ELF-1 (cell line): ENCODE results near the gene CDC6.

ENCODE experiments used
- DNase-seq: peaks from one replicate; pipeline ENCODE4 v3.0.0-alpha.2; 2016; ENCODE audit warnings: low read depth, low spot score

Gene CDC6

GRCh38 chr17:40323391-40324381, 36.0 kb downstream of the CDC6 start:
- DNase-seq, result no peak

DNA sequence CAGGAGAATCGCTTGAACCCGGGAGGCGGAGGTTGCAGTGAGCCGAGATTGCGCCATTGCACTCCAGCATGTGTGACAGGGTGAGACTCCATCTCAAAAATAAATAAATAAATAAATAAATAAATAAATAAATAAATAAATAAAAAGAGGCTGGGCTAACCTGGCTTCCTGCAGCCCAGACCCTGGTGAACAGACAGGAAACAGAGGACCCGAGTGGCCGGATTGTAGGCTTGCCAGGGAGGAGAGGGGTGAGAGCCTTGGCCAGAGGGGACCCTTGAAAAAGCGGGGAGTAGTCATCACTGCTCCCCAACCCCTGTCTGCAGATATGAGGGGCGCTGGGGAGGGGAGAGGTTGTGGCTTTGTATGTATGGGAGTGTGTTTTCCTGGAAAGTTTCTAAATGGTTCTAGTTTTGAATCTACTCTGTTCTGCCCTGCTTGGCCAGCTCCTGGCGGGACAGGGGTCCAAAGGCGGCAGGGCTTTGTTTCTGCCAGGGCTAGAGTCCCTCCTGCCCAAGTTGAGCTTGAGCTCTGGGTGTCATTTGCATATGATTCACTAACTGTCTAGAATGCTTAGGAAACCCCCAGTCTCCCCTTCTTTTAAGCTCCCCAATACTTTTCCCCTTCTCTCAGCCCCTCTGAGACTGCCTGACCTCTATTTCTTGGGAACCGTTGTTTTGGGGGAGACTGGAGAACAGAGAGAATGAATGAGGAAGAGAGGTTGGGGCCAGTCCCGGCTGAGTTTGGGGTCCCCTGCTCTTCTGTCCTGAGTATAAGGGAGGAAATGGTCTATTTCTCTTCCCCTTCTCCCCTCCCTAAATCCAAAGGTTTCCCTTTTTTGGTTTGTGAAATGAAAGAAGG, 37.7 kb downstream of the CDC6 start:
- DNase-seq, result no peak

DNA sequence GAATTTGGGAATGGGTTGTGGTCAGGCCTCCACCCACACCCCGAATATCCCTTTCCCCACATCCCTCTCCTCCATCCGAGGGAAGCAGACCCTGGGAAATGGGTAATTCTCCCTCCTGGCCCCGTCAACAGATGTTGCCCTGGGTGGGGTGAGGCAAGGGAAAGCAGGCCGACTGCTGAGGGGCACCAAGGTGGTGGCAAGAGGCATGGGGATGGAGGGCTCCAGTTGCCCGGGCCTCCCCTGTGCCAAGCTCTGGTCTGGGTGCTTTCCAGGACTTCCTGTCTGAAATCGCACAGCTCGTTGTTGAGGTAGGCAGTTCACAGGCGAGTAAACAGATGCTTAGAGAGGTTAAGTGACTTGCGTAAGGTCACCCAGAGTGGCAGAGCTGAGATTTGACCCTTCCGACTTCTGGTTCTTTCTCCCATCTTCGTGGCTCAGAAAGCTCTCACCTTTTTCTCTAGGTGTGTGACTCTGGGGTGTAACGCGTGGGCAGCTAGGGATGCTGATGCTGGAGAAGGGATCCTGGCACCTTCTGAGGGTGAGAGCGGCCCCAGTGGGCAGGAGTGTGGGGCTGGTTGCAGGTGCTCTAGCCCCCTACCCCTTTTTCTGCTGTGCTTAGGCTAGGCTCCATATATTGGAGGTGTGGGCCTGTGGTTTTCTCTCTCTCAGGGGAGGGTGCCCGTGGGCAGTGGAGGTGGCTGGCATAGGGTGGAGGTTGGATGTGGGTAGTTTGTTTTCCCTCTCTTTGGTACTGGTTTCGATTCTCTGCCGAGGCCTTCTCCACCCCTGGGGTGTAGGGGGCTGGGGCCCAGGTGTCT, 38.5 kb downstream of the CDC6 start:
- DNase-seq, result no peak

DNA sequence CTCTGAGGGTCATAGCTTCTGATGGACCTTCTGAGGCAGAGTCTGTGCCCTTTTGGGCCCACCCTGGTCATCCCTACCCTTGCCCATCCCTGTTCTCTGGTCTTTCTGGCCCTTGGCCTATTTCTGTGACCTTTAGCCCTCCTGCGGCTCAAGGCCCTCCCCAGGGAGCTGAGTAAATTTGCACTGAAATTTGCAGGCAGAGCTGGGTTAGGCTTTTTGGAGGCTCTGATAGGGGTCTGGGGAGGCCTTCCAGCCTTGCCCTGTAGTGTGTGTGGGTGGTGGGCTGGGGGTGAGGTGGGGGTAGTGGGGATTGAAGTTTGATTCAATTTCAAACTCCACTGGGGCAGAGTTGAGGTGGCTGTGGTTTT, 39.1 kb downstream of the CDC6 start:
- no peak for DNase-seq

DNA sequence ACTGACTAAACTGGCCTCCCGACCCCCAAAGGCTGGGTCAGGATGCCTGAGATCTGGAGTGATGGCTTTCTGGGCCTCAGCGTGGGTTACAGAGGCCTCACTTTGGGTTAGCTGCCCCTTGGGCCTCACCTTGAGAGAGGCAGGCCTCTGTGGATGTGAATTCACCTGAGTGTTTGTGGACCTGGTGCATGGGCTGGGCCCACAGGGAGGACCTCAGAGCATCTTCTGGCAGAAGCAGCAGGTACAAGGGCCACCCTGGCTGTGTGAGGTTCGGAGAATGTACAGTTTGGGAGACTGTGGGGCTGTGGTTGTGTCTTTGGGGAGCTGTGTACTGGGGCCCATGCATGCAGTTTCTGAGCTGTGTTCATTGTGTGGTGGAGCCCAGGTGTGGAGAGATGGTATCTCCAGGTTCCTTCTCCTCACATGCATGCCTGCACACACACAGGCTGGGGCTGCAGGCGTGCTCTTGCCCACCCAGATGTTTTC, 39.6 kb downstream of the CDC6 start:
- DNase-seq, result no peak

DNA sequence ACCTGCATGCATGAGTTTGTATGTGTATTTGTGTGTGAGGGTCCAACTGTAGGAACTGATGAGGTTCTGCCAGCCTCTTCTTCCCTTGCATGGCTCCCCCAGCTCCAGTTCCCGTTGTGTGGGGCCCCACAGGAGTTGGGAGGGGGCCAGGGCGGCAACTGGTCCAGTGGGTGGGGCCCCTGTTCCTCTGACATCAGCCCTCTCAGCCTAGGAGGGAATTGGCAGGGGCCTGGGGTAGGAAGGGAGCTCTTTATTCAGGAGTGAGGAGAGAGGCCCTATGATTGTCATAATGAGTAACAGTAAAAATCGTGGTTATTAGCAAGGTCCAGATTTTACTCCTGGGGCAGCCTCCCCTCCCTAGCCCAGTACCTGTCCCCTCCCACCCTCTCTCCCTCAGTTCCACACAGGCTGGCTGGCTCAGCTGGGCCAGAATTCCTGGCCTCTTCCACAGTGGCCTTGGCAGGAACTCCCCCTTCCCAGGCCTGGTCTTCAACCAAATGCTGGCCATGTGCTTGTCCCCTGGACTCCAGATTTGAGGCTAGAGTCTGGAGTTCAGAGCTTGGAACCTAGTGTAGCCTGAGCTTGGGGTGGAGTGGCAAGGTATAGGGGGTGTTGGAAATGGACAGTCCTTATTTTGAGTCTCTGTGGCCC, 40.2 kb downstream of the CDC6 start:
- no peak for DNase-seq

DNA sequence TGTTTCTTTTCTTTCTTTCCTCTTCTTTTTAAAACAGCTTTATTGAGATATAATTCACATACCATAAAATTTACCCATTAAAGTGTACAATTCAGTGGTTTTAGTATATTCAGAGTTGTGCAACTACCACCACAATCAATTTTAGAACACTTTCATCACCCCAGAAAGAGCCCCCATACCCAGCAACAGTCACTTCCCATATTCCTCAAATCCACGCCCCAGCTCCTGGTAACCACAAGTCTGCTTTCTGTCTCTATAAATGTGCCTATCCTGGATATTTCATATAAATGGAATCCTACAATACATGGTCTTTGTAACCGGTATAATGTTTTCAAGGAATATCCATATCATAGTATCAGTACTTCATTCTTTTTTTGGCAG, 40.7 kb downstream of the CDC6 start:
- no peak for DNase-seq

DNA sequence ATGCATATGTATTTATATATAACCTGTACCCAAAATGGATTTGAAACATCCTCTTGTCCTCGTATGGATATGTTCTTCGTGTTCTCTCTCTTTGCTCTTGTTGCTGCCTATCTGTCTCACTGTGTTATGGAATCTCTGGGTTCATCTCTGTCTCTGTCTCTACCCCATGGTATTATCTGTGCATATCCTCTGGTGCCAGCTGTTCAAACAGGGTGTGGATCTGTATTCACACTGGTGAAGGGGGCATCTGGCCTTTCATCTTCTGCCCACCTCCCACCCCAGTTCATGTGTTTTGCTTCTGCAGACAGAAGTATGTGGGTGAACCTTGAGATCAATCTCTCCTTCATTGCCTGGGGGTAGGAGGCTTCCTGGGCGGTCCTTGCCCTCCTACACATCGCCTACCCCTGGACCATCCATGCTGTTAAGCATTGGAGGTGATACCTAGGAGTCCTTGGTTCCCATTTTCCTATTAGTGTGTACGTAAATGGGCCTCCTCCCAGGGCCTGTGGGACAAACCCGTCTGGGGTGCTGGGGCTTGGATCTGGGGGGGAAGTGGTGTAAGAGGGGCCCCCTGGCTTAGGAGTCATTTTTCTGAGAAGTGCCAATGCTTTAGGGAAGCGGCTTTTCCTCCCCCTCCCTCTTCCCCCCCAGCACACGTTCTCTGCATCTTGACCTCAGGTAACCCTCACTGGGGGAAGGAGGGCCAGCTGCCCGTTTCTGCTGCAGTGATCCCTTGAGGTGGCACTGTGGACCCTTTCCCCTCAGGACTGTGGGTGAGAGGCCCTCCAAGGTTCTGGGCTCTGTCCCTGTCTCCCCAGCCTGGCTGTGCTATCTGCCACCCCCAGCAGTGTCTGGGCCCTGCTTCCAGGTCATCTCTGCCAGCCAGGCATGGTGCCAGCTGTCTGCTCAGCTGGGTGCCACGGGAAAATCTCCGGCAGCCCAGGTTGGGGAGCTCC, 42.4 kb downstream of the CDC6 start:
- DNase-seq, result no peak

DNA sequence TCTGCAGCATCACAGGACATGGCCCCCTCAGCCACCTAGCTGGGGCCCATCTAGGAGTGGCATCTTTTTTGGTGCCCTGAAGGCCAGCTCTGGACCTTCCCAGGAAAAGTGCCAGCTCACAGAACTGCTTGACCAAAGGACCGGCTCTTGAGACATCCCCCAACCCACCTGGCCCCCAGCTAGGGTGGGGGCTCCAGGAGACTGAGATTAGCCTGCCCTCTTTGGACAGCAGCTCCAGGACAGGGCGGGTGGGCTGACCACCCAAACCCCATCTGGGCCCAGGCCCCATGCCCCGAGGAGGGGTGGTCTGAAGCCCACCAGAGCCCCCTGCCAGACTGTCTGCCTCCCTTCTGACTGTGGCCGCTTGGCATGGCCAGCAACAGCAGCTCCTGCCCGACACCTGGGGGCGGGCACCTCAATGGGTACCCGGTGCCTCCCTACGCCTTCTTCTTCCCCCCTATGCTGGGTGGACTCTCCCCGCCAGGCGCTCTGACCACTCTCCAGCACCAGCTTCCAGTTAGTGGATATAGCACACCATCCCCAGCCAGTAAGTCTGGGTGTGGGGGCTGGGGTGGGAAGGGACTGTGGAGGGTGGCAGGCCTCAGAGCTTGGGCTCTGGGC, 43.3 kb downstream of the CDC6 start:
- DNase-seq, result no peak

- DNase-seq, result peak; percentile 30
Measured at GRCh38 chr17:40331743-40332641, 44.3 kb downstream of the CDC6 start.

DNA sequence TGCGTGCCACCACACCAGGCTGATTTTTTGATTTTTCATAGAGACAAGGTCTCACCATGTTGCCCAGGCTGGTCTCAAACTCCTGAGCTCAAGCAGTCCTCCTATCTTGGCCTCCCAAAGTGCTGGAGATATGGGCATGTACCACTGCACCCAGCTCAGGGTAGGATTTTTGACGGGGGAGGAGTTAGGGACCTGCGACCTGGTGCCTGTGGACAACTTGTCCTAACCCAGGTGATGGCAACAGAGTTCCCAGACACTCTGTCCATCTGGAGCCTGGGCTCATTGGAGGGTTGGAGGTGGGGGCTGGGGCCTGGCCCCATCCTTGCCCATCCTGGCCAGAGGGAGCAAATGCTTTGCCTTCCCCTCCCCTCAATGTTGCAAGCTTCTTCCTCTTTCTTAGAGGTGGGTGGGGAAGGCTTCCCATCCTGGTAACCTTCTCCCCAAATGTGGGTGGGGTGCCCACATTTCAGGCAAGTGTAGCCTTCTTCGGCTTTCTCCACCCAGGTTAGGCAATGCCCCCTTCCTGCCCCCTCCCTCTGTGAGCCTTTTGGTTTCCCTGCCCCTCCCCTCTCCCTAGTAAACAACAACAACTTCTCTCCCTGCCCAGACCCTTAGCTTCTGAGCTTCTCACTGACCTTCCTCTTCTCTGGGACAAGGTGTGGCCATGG, 46.2 kb downstream of the CDC6 start:
- no peak for DNase-seq

DNA sequence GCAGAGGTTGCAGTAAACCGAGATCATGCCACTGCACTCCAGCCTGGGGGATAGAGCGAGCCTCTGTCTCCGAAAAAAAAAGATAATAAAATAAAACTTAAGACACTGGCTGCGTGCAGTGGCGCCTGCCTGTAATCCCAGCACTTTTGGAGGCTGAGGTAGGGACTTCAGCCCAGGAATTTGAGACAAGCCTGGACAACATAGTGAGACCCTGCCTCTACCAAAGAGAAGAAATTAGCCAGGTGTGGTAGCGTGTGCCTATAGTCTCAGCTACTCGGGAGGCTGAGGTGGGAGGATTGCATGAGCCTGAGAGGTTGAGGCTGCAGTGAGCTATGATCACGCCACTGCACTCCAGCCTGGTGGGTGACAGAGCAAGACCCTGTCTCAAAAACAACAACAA, 47.9 kb downstream of the CDC6 start:
- no peak for DNase-seq

- DNase-seq, result no peak
Measured at GRCh38 chr17:40337351-40337750, 49.7 kb downstream of the CDC6 start.

GRCh38 chr17:40338058-40338457, 50.4 kb downstream of the CDC6 start:
- DNase-seq, result no peak

DNA sequence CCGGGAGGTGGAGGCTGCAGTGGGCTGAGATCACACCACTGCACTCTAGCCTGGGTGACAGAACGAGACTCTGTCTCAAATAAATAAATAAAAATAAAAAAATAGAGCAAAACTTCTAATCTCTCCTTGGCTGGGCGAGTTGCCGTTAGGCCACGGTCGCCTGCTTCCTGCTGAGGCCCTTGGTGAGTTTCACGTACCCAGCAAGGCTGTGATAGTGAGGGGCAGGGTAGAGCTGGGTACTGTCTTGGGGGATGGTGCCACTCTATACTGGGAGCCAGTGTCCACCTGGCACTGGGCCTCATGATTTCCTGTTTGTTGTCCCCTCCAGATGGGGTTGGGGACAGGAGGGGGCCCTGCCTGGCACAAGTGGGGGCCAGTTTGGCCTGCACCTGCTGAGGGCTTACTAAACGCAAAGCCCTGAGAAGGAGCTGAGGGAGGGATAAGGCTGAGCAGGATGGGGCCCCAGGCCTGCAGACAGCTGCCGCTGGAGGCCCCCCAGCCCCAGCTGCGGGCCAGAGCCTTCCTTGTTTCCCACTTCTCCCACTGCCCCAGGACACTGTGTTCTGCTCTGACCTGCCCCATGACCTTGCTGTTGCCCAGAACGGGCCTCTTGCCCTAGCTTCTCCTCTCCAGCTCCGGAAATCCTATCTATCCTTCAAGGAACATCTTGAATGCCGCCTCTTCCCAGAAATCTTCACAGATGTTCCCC, 51.4 kb downstream of the CDC6 start:
- DNase-seq, result no peak

DNA sequence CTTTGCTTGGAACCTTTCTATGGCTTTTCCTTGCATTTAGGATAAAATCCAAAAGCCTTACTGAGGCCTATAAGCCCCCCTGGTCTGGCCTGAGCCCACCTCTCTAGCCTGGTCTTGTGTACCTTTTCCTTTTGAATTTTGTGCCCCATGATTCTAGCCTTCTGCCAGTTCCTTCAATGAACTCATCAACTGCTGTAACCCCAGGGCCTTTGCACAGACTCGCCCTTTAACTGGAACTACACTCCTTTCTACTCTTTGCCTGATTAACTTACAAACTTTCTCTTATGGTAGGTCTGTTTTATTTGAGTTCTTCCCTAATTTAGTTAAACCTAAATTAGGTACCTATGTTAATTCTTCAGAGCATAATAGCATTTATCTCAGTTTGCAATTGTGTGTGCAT, 52.6 kb downstream of the CDC6 start:
- no peak for DNase-seq
